Activated CD4-positive, alpha-beta T cell treated with anti-CD3 and anti-CD28 coated beads, Interleukin-2, Interleukin-6, amounts not matched to agents 100 ng/mL and 50 ng/mL, durations not matched to agents 16 hours and 8 hours (primary cell): Measurements from ENCODE around the gene ADM.
"Not testable (repeated sequence)": the region's sequence is repeated elsewhere in the genome, so short reads cannot be mapped to it uniquely, and the experiment has no call there.

Experiments
- DNase-seq: peaks from one replicate; pipeline ENCODE4 v3.0.0-alpha.2; 2020

The ADM gene

GRCh38 chr11:10304495-10305261 lies at the start of gene ADM:
TSS of gene ADM (plus strand) at chr11:10305073. CDS start at chr11:10305701, 628 bp downstream.
- DNase-seq: no peak

- no peak for DNase-seq
These were observed 49.3 kb upstream of the ADM start for GRCh38 chr11:10255388-10256125.

GRCh38 chr11:10257478-10257877 lies 47.4 kb upstream of the ADM start:
- no peak for DNase-seq

- no peak for DNase-seq
These were observed 43.1 kb upstream of the ADM start for GRCh38 chr11:10261821-10262220.

- no peak for DNase-seq
These were observed 40.9 kb upstream of the ADM start for GRCh38 chr11:10263929-10264328.

GRCh38 chr11:10264716-10265115 lies 40.2 kb upstream of the ADM start:
- DNase-seq: not testable (repeated sequence)

- no peak for DNase-seq
These were observed 38.9 kb upstream of the ADM start for GRCh38 chr11:10265936-10266335.

- no peak for DNase-seq
These were observed 37.1 kb upstream of the ADM start for GRCh38 chr11:10267821-10268220.

GRCh38 chr11:10268746-10269488 lies 36.0 kb upstream of the ADM start:
- no peak for DNase-seq

- DNase-seq: no peak
These were observed 32.7 kb upstream of the ADM start for GRCh38 chr11:10272132-10272531.

- DNase-seq: no peak
These were observed 31.1 kb upstream of the ADM start for GRCh38 chr11:10273738-10274137.

GRCh38 chr11:10274726-10275125 lies 30.1 kb upstream of the ADM start:
- no peak for DNase-seq

GRCh38 chr11:10275714-10276113 lies 29.2 kb upstream of the ADM start:
- no peak for DNase-seq

- no peak for DNase-seq
These were observed 22.8 kb upstream of the ADM start for GRCh38 chr11:10282117-10282516.

GRCh38 chr11:10283991-10284390 lies 20.9 kb upstream of the ADM start:
- no peak for DNase-seq

- no peak for DNase-seq
These were observed 19.6 kb upstream of the ADM start for GRCh38 chr11:10285148-10285802.

GRCh38 chr11:10287140-10287539 lies 17.7 kb upstream of the ADM start:
- DNase-seq: no peak

GRCh38 chr11:10287766-10288715 lies 16.8 kb upstream of the ADM start:
- no peak for DNase-seq

GRCh38 chr11:10288881-10289764 lies 15.8 kb upstream of the ADM start:
- DNase-seq: no peak

GRCh38 chr11:10289765-10290380 lies 15.0 kb upstream of the ADM start:
- no peak for DNase-seq
